OCI-LY1 (cell line): ENCODE data around the gene PARD3.

Experiments used
- H2AFZ ChIP-seq: fragments of 200-600 bp; sonication (generic), shearing (Covaris generic); 2 replicates; pipeline ENCODE4 v1.6.0; 2014; ENCODE audit warnings: antibody characterized with exemption, mild to moderate bottlenecking, low read length
- H3F3A ChIP-seq: fragments of 200-600 bp; sonication (generic), shearing (Covaris generic); 2 replicates; pipeline ENCODE4 v1.6.0; 2014; ENCODE audit warnings: mild to moderate bottlenecking, antibody characterized with exemption, low read length, moderate library complexity; ENCODE audit not compliant: insufficient read depth
- H3K27ac ChIP-seq: fragments of 200-600 bp; sonication (generic); 2 replicates; pipeline ENCODE4 v1.5.1; 2014; ENCODE audit warnings: low read length, mixed run types, mild to moderate bottlenecking, low read depth; ENCODE audit not compliant: poor library complexity, severe bottlenecking
- H3K27me3 ChIP-seq: fragments of 200-600 bp; sonication (generic); 2 replicates; pipeline ENCODE4 v1.6.0; 2014; ENCODE audit warnings: antibody characterized with exemption, mild to moderate bottlenecking, low read length, moderate library complexity; ENCODE audit not compliant: insufficient read depth
- H3K36me3 ChIP-seq: fragments of 200-600 bp; sonication (generic); 2 replicates; pipeline ENCODE4 v1.6.1; 2014; ENCODE audit warnings: mild to moderate bottlenecking, antibody characterized with exemption, low read length, moderate library complexity, mixed read lengths; ENCODE audit not compliant: insufficient read depth
- H3K4me1 ChIP-seq: fragments of 200-600 bp; sonication (generic); 2 replicates; pipeline ENCODE4 v1.5.1; 2014; ENCODE audit warnings: mild to moderate bottlenecking, low read length, moderate library complexity; ENCODE audit not compliant: insufficient read depth, severe bottlenecking
- H3K4me2 ChIP-seq: fragments of 200-600 bp; sonication (generic), shearing (Covaris generic); 2 replicates; pipeline ENCODE4 v1.6.1; 2014; ENCODE audit warnings: low read length
- H3K4me3 ChIP-seq: fragments of 200-600 bp; sonication (generic); 2 replicates; pipeline ENCODE4 v1.5.1; 2014; ENCODE audit warnings: low read length, low read depth, mild to moderate bottlenecking, mixed read lengths; ENCODE audit not compliant: poor library complexity, severe bottlenecking
- H3K79me2 ChIP-seq: fragments of 200-600 bp; shearing (Covaris generic); 2 replicates; pipeline ENCODE4 v1.6.1; 2016; ENCODE audit warnings: mixed run types, low read length, mixed read lengths; ENCODE audit not compliant: insufficient read depth
- H3K9ac ChIP-seq: fragments of 200-600 bp; sonication (generic), shearing (Covaris generic); 2 replicates; pipeline ENCODE4 v1.6.1; 2014; ENCODE audit warnings: mild to moderate bottlenecking, low read length, mixed read lengths
- H3K9me2 ChIP-seq: fragments of 200-600 bp; sonication (generic), shearing (Covaris generic); 2 replicates; pipeline ENCODE4 v1.6.1; 2014; ENCODE audit warnings: low read depth, mild to moderate bottlenecking, low read length, mixed read lengths
- H3K9me3 ChIP-seq: fragments of 200-600 bp; shearing (Covaris generic); 2 replicates; pipeline ENCODE4 v1.6.1; 2014; ENCODE audit warnings: low read length, mixed read lengths
- H4K20me1 ChIP-seq: fragments of 200-600 bp; sonication (generic), shearing (Covaris generic); 2 replicates; pipeline ENCODE4 v1.6.0; 2016; ENCODE audit warnings: mild to moderate bottlenecking, low read length; ENCODE audit not compliant: insufficient read depth
- CTCF ChIP-seq: fragments of 200-600 bp; sonication (generic), shearing (Covaris generic); IDR thresholded peaks from 2 replicates; pipeline ENCODE4 v1.5.1; 2017; ENCODE audit warnings: mild to moderate bottlenecking, antibody characterized with exemption, low read length, moderate library complexity, mixed read lengths
- EZH2 ChIP-seq: fragments of 200-600 bp; sonication (generic), shearing (Covaris generic); IDR thresholded peaks from 2 replicates; pipeline ENCODE4 v1.8.0; 2017; ENCODE audit warnings: borderline replicate concordance, mixed run types, mild to moderate bottlenecking, antibody characterized with exemption, low read length, moderate library complexity, mixed read lengths

Gene PARD3

DNA sequence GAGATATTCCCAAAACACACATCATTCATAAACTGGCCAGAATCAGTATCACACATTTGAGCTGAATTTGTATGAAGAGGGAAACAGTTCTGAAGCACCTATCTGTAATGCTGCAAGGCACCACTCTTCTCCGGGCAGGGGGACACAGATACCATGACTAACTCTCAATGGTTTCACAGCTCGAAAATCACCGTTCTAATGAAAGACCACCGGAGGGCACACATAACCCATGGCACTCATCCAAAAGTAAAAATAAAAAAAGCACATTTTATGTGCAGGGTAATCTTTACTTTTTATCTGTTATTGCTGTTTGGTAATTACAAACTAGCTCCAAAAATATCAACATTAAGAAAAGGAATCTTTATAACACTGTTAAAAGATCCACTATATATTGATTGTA is 137.5 kb downstream of the PARD3 start:
- no peaks in the 10 kb centered on the region for H3F3A ChIP-seq
- no peaks in the 10 kb centered on the region for H3K9me2 ChIP-seq
- no peaks in the 10 kb centered on the region for H4K20me1 ChIP-seq
- no peaks in the 10 kb centered on the region for H3K9me3 ChIP-seq
- no peaks in the 10 kb centered on the region for H3K4me1 ChIP-seq
- H2AFZ ChIP-seq: no peak overlapping the region
- H3K36me3 ChIP-seq: no peaks in the 10 kb centered on the region
- no peak overlapping the region for H3K27ac ChIP-seq
- no peaks in the 10 kb centered on the region for H3K27me3 ChIP-seq
- H3K9ac ChIP-seq: no peak overlapping the region
- H3K79me2 ChIP-seq: no peaks in the 10 kb centered on the region
- no peak for TF ChIP-seq CTCF
- no peak for TF ChIP-seq EZH2
- H3K4me2 ChIP-seq: no peak overlapping the region
- no peak overlapping the region for H3K4me3 ChIP-seq

DNA sequence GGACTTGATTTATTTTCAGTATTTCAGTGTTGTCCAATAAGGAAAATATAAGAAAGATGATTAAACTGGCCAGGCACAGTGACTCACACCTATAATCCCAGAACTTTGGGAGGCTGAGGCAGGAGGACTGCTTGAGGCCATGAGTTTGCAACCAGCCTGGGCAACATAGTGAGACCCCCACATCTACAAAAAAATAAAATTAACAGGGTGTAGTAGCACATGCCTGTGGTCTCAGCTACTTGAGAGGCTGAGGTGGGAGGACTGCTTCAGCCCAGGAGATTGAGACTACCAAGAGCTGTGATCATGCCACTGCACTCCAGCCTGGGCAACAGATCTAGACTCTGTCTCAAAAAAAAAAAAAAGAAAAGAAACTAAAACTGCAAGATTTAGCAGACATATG is 138.0 kb downstream of the PARD3 start:
- H3F3A ChIP-seq: no peaks in the 10 kb centered on the region
- no peaks in the 10 kb centered on the region for H3K36me3 ChIP-seq
- no peak overlapping the region for H3K27ac ChIP-seq
- no peak overlapping the region for H2AFZ ChIP-seq
- H3K4me2 ChIP-seq: no peak overlapping the region
- no peaks in the 10 kb centered on the region for H3K4me1 ChIP-seq
- TF ChIP-seq CTCF: no peak
- TF ChIP-seq EZH2: no peak
- no peak overlapping the region for H3K9ac ChIP-seq
- no peaks in the 10 kb centered on the region for H4K20me1 ChIP-seq
- no peaks in the 10 kb centered on the region for H3K79me2 ChIP-seq
- H3K27me3 ChIP-seq: no peaks in the 10 kb centered on the region
- H3K9me3 ChIP-seq: no peaks in the 10 kb centered on the region
- no peaks in the 10 kb centered on the region for H3K9me2 ChIP-seq
- no peak overlapping the region for H3K4me3 ChIP-seq

GRCh38 chr10:34674176-34674575 is 140.9 kb downstream of the PARD3 start:
- Histone ChIP-seq H4K20me1 (no peaks in the 10 kb centered on the region), H3K27me3 (no peaks in the 10 kb centered on the region), H3K4me2 (no peak overlapping the region), H3F3A (no peaks in the 10 kb centered on the region), H3K36me3 (no peaks in the 10 kb centered on the region), H3K9ac (no peak overlapping the region), H3K9me2 (no peaks in the 10 kb centered on the region), H3K79me2 (no peaks in the 10 kb centered on the region), H3K4me1 (no peaks in the 10 kb centered on the region), H3K4me3 (no peak overlapping the region), H3K27ac (no peak overlapping the region), H2AFZ (no peak overlapping the region), H3K9me3 (no peaks in the 10 kb centered on the region)
- TF ChIP-seq EZH2 (no peak), CTCF (no peak)
